ENCODE measurements around the gene CACNA1F.

GRCh38 chrX:49208399-49208798 lies 24.7 kb downstream of the CACNA1F start:
- TF ChIP-seq, protein P1, sequence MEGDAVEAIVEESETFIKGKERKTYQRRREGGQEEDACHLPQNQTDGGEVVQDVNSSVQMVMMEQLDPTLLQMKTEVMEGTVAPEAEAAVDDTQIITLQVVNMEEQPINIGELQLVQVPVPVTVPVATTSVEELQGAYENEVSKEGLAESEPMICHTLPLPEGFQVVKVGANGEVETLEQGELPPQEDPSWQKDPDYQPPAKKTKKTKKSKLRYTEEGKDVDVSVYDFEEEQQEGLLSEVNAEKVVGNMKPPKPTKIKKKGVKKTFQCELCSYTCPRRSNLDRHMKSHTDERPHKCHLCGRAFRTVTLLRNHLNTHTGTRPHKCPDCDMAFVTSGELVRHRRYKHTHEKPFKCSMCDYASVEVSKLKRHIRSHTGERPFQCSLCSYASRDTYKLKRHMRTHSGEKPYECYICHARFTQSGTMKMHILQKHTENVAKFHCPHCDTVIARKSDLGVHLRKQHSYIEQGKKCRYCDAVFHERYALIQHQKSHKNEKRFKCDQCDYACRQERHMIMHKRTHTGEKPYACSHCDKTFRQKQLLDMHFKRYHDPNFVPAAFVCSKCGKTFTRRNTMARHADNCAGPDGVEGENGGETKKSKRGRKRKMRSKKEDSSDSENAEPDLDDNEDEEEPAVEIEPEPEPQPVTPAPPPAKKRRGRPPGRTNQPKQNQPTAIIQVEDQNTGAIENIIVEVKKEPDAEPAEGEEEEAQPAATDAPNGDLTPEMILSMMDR (conservative IDR thresholded peaks at IDR 0.05; ENCODE audit: low read length): no peak
- no peak for TF ChIP-seq EZH2phosphoT487 (IDR thresholded peaks at IDR 0.05; ENCODE audit: borderline replicate concordance, low read depth, low read length)

Data from OCI-LY7 (cell line).